Keratinocyte (primary cell): ENCODE data around the gene TRPM2.

Experiments used
- CTCF ChIP-seq, 3 experiments: IDR thresholded peaks in 1 of 3; conservative IDR thresholded peaks in 1 of 3; optimal IDR thresholded peaks in 1 of 3; 2 replicates in 2 of 3; 3 replicates in 1 of 3; pipeline versions ENCODE3 to v1.5.1; 2011; ENCODE audit warnings: low read length in 3 of 3, mild to moderate bottlenecking in 3 of 3, moderate library complexity in 2 of 3, control low read depth in 1 of 3, inconsistent platforms in 1 of 3; ENCODE audit not compliant: insufficient read depth in 2 of 3; ENCODE audit errors: extremely low read depth in 1 of 3
- EZH2 ChIP-seq: IDR thresholded peaks from one replicate; pipeline ENCODE4 v1.6.1; 2012; ENCODE audit warnings: inconsistent platforms, mild to moderate bottlenecking, low read length, moderate library complexity

- TF ChIP-seq CTCF (optimal IDR thresholded peaks at IDR 0.05 in 1 of 3, IDR thresholded peaks at IDR 0.05 in 1 of 3, conservative IDR thresholded peaks at IDR 0.05 in 1 of 3; ENCODE audit: extremely low read depth in 1 of 3, insufficient read depth in 2 of 3, low read length in 3 of 3) (no peak), EZH2 (no peak)
Observed at GRCh38 chr21:44379991-44380865, 26.8 kb downstream of the TRPM2 start.
